ENCODE results near the gene CELF4.

DNA sequence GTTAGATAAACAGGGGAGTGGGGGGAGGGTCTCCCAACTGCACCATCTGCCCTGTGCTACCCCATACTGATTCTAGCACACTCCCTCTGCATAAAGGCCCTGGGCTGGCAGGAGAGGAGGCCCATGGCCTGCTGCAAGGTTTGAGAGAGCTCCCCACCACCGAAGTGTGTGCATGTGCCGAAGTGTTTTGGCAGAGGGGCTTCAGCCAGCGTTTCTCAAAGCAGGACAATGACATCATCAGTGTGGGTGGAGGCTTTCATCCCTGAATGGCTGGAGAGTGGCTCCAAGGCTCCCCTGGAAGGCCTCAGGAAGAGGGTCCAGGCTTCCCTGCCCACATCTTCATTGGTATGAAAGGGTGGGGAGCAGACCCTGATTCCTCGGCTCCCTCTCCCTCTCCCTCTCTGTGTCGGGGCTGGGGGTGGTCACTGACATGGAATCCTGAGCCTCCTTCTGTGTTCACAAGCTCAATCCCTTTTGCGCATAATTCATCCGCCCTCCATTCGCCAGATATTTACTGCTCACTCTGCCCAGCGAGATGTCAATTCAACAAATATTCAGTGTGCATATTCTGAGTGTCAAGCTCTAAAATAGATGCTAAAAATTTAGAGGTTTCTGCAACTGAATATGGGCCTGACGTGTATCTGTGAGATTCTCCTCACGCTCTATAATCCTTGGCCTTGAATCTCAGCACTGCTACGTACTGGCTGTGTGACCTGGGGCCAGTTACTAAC lies 122.1 kb downstream of the CELF4 start:
- TF ChIP-seq, protein P1, sequence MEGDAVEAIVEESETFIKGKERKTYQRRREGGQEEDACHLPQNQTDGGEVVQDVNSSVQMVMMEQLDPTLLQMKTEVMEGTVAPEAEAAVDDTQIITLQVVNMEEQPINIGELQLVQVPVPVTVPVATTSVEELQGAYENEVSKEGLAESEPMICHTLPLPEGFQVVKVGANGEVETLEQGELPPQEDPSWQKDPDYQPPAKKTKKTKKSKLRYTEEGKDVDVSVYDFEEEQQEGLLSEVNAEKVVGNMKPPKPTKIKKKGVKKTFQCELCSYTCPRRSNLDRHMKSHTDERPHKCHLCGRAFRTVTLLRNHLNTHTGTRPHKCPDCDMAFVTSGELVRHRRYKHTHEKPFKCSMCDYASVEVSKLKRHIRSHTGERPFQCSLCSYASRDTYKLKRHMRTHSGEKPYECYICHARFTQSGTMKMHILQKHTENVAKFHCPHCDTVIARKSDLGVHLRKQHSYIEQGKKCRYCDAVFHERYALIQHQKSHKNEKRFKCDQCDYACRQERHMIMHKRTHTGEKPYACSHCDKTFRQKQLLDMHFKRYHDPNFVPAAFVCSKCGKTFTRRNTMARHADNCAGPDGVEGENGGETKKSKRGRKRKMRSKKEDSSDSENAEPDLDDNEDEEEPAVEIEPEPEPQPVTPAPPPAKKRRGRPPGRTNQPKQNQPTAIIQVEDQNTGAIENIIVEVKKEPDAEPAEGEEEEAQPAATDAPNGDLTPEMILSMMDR (conservative IDR thresholded peaks at IDR 0.05) = no peak
- TF ChIP-seq ZFX (IDR thresholded peaks at IDR 0.05) = no peak

Measured in C4-2B (cell line).